ENCODE measurements around the gene GALNT2.

GRCh38 chr1:230170153-230170547 is 103.1 kb downstream of the GALNT2 start:
- TF ChIP-seq, protein P1, sequence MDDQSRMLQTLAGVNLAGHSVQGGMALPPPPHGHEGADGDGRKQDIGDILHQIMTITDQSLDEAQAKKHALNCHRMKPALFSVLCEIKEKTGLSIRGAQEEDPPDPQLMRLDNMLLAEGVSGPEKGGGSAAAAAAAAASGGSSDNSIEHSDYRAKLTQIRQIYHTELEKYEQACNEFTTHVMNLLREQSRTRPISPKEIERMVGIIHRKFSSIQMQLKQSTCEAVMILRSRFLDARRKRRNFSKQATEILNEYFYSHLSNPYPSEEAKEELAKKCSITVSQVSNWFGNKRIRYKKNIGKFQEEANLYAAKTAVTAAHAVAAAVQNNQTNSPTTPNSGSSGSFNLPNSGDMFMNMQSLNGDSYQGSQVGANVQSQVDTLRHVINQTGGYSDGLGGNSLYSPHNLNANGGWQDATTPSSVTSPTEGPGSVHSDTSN (IDR thresholded peaks at IDR 0.05) = no peak
- TF ChIP-seq POLR2A (IDR thresholded peaks at IDR 0.05; ENCODE audit: low read length) (no peak), EP300 (IDR thresholded peaks at IDR 0.05) (no peak), JUNB (IDR thresholded peaks at IDR 0.05) (no peak), EHMT2 (IDR thresholded peaks at IDR 0.05; ENCODE audit: low read depth) (no peak)
- TF ChIP-seq, protein P2, sequence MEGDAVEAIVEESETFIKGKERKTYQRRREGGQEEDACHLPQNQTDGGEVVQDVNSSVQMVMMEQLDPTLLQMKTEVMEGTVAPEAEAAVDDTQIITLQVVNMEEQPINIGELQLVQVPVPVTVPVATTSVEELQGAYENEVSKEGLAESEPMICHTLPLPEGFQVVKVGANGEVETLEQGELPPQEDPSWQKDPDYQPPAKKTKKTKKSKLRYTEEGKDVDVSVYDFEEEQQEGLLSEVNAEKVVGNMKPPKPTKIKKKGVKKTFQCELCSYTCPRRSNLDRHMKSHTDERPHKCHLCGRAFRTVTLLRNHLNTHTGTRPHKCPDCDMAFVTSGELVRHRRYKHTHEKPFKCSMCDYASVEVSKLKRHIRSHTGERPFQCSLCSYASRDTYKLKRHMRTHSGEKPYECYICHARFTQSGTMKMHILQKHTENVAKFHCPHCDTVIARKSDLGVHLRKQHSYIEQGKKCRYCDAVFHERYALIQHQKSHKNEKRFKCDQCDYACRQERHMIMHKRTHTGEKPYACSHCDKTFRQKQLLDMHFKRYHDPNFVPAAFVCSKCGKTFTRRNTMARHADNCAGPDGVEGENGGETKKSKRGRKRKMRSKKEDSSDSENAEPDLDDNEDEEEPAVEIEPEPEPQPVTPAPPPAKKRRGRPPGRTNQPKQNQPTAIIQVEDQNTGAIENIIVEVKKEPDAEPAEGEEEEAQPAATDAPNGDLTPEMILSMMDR (IDR thresholded peaks at IDR 0.05) = no peak
- TF ChIP-seq, protein P3, sequence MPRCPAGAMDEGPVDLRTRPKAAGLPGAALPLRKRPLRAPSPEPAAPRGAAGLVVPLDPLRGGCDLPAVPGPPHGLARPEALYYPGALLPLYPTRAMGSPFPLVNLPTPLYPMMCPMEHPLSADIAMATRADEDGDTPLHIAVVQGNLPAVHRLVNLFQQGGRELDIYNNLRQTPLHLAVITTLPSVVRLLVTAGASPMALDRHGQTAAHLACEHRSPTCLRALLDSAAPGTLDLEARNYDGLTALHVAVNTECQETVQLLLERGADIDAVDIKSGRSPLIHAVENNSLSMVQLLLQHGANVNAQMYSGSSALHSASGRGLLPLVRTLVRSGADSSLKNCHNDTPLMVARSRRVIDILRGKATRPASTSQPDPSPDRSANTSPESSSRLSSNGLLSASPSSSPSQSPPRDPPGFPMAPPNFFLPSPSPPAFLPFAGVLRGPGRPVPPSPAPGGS (IDR thresholded peaks at IDR 0.05) = no peak

Data from A549 (cell line).